HL-60/S4 treated with phorbol 12-myristate 13-acetate at 8.2 ng/mL for 4 days and 3 days (cell line): Measurements from ENCODE around the gene HTR2C.
"Not testable (repeated sequence)": the region's sequence is repeated elsewhere in the genome, so short reads cannot be mapped to it uniquely, and the experiment has no call there.

Experiments used
- in situ Hi-C: fragments of 300-500 bp; cut with MboI; formaldehyde crosslinking; loops from 2 replicates; pipeline ENCODE4 v1.15.0; 2022; ENCODE audit warnings: low sequenced_read_pairs

Gene HTR2C

DNA sequence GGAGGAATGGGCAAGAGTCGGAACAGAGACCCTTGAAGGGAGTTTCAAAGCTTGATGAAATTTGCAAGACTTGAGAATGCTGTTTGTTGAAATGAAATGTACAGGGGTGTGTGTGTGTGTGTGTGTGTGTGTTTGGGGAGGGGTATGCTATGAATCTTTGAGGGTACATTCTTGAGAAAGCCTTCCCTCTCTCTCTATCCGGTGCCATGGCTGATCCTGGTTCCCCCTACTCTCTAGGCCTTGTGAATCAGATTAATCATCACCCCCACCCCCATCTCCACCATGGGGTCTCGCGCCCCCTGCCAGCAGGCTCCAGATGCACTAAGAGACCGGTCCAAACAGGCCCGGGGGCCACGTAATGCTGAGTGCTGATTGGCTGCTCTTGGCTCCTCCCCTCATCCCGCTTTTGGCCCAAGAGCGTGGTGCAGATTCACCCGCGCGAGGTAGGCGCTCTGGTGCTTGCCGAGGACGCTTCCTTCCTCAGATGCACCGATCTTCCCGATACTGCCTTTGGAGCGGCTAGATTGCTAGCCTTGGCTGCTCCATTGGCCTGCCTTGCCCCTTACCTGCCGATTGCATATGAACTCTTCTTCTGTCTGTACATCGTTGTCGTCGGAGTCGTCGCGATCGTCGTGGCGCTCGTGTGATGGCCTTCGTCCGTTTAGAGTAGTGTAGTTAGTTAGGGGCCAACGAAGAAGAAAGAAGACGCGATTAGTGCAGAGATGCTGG is at the start of gene HTR2C:
Gene HTR2C, plus strand, starts transcription at position 441 of the 729 bp plus-strand sequence. CDS start 142,851 bp downstream, outside the sequence.
- in situ Hi-C loops, result no loop called here

DNA sequence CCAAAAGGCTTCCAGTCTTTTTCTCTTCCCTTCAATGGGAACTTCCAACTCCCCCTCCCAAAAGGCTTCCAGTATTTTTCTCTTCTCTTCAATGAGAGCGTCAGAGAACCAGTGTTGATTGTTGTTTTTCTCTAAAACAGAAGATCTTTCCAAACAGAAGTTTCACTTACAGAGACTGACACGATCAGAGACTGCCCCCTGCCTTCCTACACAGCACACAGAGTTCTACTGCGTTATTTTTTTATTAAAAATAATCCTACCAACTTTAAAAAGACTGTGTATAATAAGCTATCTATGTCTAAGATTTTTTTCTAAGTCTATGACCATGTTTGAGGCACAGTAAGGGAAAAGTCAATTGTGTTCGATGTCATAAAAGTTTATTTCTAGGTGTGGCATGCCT is 3.5 kb upstream of the HTR2C start:
- in situ Hi-C loops, result no loop called here

DNA sequence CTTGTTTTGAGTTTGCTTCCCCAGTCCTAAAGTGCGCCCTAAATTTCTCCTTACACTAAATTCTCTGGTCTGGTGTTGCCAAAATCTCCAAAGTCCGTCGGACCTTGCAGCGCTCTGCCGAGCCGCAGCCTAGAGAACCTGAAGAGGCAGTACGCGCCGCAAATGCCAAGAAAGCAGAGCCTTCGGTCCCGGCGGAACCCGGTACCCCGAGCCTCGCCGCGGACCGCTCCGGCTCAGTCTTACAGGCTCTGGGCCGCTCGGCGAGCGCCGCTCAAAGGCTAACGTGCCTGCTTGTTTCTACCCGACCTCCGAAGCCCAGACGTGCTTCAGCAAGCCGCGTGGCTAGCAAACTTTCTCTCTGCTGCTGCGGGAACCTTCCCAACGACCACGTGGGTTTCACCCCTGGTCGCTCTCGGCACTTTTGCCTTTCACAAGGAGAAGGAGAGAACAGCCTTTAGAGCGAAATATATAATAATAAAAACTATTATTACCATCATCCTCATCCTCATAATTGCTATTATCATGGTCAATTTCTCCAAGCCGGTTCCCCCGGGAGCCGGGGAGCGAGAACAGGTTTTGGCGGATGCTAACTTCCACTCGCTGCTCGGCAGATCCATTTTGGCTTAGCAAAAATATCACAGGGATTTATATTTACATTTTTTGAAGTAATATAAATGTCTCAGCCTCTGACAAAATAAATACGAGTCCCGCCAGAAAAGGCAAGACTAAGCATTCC is 2.2 kb upstream of the HTR2C start:
- in situ Hi-C loops, result no loop called here

DNA sequence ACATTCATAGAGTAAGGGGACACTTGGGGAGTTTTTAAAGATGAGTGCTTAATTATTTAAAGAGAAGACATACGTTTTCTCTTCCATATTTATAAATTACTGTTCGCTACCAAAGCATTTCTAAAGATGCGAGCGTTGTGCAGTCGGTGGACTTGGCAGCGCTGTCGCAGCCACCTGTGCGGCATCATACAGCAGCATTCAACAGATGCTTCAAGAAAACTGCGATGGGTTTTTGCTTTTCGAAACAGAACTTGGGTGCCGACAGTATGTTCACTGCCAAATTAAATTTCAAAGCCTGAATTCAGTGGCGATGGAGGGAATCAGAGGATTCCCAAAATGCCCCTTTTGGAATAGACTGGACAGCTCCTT is 1.6 kb upstream of the HTR2C start:
- in situ Hi-C loops, result no loop called here

GRCh38 chrX:114582698-114583395 is 1.0 kb upstream of the HTR2C start:
- in situ Hi-C loops, result no loop called here

DNA sequence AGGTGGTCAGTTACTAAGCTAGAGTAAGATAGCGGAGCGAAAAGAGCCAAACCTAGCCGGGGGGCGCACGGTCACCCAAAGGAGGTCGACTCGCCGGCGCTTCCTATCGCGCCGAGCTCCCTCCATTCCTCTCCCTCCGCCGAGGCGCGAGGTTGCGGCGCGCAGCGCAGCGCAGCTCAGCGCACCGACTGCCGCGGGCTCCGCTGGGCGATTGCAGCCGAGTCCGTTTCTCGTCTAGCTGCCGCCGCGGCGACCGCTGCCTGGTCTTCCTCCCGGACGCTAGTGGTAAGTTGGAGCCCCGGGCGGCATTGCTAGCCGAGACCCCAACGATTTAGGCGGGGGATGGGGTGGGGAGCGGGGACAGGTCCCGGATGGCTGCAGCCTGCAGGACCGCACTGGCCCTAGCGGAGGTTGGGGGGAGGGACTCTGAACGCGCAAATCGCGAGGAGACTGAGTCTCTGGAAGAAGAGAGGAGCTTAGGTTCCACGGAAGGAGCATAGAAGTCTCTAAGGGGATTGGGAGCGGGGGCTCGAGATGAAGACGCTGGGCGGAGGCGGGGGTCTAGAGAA is 573 bp downstream of the HTR2C start:
- in situ Hi-C loops, result no loop called here

GRCh38 chrX:114584983-114585842 is 1.3 kb downstream of the HTR2C start:
- in situ Hi-C loops, result no loop called here

GRCh38 chrX:114591121-114591520 is 7.2 kb downstream of the HTR2C start:
- in situ Hi-C loops, result no loop called here

- in situ Hi-C loops, result no loop called here
Observed at GRCh38 chrX:114599305-114599704, 15.4 kb downstream of the HTR2C start.

GRCh38 chrX:114599911-114600310 is 16.0 kb downstream of the HTR2C start:
- in situ Hi-C loops, result no loop called here

DNA sequence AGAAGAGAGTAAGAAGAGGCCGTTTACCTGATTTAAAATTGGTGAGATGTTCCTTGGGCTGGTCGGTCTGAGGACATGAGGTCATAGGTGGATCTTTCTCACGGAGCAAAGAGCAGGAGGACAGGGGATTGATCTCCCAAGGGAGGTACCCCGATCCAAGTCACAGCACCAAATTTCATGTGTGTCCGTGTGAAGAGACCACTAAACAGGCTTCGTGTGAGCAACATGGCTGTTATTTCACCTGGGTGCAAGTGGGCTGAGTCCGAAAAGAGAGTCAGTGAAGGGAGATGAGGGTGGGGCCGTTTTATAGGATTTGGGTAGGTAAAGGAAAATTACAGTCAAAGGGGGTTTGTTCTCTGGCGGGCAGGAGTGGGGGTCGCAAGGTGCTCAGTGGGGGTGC is 22.7 kb downstream of the HTR2C start:
- in situ Hi-C loops, result not testable (repeated sequence)

DNA sequence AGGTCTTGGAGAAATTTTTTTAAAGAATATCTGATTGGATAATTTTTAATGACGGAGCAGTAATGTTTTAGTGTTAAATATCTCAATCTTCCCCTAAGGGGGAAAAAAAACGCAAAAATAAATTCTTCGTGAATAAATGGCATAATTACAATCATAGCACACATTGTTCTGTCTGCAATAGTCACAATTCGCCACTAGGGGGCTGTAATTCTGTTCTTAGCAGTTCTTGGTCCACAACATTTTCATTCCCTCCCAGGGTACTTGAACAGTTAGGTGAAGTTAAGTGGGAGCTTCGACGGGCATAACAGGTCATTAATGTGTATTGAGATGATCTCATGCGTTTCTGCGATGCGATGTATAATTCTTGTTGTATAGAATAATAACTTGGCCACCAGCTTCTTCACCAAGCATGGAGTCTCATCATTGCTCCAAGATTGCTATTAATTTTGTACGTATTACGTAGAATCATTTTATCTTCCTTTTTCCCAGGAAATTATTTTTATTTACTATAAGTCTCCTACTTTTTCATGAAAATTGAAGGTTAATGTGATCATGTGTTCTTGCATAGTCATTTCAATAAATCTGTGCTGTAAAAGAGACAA is 27.2 kb downstream of the HTR2C start:
- in situ Hi-C loops, result no loop called here

GRCh38 chrX:114615765-114616164 is 31.9 kb downstream of the HTR2C start:
- in situ Hi-C loops, result no loop called here

DNA sequence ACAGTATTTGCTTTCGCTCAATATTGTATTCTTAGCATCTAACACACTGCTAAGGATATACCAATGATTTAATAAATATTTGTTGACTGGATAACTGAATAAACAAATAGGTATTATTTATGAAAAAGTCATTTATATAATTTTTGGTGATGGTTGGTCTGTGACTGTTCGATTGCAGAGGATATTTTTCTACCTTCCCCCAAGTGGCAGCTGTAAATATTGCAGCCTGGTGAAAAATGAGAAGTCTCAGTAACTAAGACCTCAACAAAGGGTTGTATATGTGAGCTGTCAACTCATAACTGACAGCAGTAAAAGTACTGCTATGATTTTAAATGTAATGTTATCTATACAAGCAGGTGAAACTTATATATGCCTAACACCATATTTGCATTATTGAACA is 36.0 kb downstream of the HTR2C start:
- in situ Hi-C loops, result no loop called here

- in situ Hi-C loops, result no loop called here
Observed at GRCh38 chrX:114626323-114626722, 42.4 kb downstream of the HTR2C start.

GRCh38 chrX:114635986-114636385 is 52.1 kb downstream of the HTR2C start:
- in situ Hi-C loops, result no loop called here

GRCh38 chrX:114650351-114650750 is 66.5 kb downstream of the HTR2C start:
- in situ Hi-C loops, result no loop called here

DNA sequence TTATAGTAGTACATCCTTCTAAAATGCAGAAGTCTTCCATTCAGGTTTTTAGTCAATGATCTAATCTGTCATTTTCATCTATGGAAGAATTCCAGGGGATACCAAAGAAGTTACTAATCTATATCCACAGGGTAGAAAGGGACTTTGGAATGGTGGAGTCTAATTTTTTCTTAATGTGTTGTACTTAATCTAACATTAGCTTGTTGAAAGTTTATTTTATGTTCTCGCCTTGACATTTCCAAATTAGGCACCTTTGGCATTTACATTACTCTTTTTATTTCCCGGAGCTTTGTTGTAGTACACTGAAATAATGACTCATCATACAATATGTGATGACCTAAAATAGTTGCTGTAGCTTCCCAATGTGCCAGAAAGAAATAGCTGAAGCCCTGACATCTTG is 91.5 kb downstream of the HTR2C start:
- in situ Hi-C loops, result no loop called here

- in situ Hi-C loops, result not testable (repeated sequence)
Observed at GRCh38 chrX:114700533-114700932, 116.6 kb downstream of the HTR2C start.

DNA sequence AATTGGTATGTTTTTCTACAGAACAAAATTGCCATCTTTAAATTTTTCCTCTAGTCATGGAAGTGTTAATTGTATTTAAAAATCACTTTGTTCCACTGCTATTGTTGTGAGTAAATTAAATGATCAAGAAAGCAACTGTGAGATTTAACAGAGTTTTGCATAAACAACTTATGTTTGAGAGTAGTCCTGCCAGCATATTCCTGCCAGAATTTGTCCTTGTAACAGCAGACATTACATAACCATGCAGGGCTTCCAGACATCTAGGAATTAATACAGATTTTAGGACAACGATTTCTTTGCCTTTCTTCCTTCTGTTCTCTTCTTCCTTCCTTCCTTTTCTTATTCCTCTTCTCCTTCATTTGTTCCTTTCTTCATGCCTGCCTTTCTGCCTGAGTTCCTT is 125.5 kb downstream of the HTR2C start:
- in situ Hi-C loops, result no loop called here
